Measurements from ENCODE around the gene THUMPD1.

GRCh38 chr16:20762404-20763123 is 20.9 kb upstream of the THUMPD1 start:
- TF ChIP-seq, protein P1, sequence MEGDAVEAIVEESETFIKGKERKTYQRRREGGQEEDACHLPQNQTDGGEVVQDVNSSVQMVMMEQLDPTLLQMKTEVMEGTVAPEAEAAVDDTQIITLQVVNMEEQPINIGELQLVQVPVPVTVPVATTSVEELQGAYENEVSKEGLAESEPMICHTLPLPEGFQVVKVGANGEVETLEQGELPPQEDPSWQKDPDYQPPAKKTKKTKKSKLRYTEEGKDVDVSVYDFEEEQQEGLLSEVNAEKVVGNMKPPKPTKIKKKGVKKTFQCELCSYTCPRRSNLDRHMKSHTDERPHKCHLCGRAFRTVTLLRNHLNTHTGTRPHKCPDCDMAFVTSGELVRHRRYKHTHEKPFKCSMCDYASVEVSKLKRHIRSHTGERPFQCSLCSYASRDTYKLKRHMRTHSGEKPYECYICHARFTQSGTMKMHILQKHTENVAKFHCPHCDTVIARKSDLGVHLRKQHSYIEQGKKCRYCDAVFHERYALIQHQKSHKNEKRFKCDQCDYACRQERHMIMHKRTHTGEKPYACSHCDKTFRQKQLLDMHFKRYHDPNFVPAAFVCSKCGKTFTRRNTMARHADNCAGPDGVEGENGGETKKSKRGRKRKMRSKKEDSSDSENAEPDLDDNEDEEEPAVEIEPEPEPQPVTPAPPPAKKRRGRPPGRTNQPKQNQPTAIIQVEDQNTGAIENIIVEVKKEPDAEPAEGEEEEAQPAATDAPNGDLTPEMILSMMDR (IDR thresholded peaks at IDR 0.05), result no peak
- TF ChIP-seq ZFX (IDR thresholded peaks at IDR 0.05; ENCODE audit: borderline replicate concordance), result no peak
